Liver (tissue), 9 donors: ENCODE data around the gene SIK3. TPM values are rescaled to one million over a fixed set of nuclear protein-coding genes. Genes with fewer than 3 reads are reported as not detected.
"Not testable (repeated sequence)": the region's sequence is repeated elsewhere in the genome, so short reads cannot be mapped to it uniquely, and the experiment has no call there.

Source experiments
- DNase-seq: peaks from one replicate; pipeline ENCODE4 v3.0.0-alpha.2; 2017; ENCODE audit warnings: low spot score
- H3K27ac ChIP-seq, 2 donors: one replicate each; pipeline ENCODE4 v1.7.0; 2013; ENCODE audit warnings: inconsistent platforms in 2 of 2, low read length in 2 of 2, control low read depth in 1 of 2, low read depth in 1 of 2, mild to moderate bottlenecking in 1 of 2
- H3K27me3 ChIP-seq, 4 donors: one replicate each; pipeline versions ENCODE4 v1.6.1 to v1.7.0; 2013; ENCODE audit warnings: low read length in 3 of 4, inconsistent platforms in 1 of 4, mild to moderate bottlenecking in 1 of 4, moderate library complexity in 1 of 4; ENCODE audit not compliant: control insufficient read depth in 4 of 4, insufficient read depth in 4 of 4
- H3K36me3 ChIP-seq, 4 donors: one replicate each; pipeline versions ENCODE4 v1.6.1 to v1.7.0; 2013; ENCODE audit warnings: low read length in 3 of 4, mild to moderate bottlenecking in 3 of 4, low read depth in 1 of 4, moderate library complexity in 1 of 4; ENCODE audit not compliant: control insufficient read depth in 4 of 4, insufficient read depth in 3 of 4
- H3K4me1 ChIP-seq, 4 donors: one replicate each; pipeline versions ENCODE4 v1.6.1 to v1.7.0; 2013; ENCODE audit warnings: low read length in 3 of 4, mild to moderate bottlenecking in 3 of 4, moderate library complexity in 1 of 4; ENCODE audit not compliant: control insufficient read depth in 4 of 4, insufficient read depth in 4 of 4
- H3K4me3 ChIP-seq, 3 donors: one replicate each; pipeline versions ENCODE4 v1.6.1 to v1.7.0; 2013; ENCODE audit warnings: low read length in 3 of 3, control low read depth in 1 of 3, low read depth in 1 of 3, mild to moderate bottlenecking in 1 of 3
- H3K9ac ChIP-seq, 2 donors: one replicate each; pipeline ENCODE4 v1.7.0; 2013; ENCODE audit warnings: low read length in 2 of 2, mild to moderate bottlenecking in 2 of 2, moderate library complexity in 2 of 2, control low read depth in 1 of 2, low read depth in 1 of 2
- H3K9me3 ChIP-seq, 4 donors: one replicate each; pipeline versions ENCODE4 v1.6.1 to v1.7.0; 2013; ENCODE audit warnings: low read length in 3 of 4; ENCODE audit not compliant: control insufficient read depth in 4 of 4
- ATF3 ChIP-seq: IDR thresholded peaks from 2 replicates; pipeline ENCODE4 v1.6.1; 2016; ENCODE audit warnings: antibody characterized with exemption
- EGR1 ChIP-seq, 2 donors: IDR thresholded peaks; 2 replicates each; pipeline ENCODE4 v1.6.1; 2016 to 2018; ENCODE audit warnings: antibody characterized with exemption in 2 of 2, low read depth in 2 of 2
- FOXA1 ChIP-seq: IDR thresholded peaks from 2 replicates; pipeline ENCODE4 v1.6.1; 2016; ENCODE audit warnings: antibody characterized with exemption
- FOXA2 ChIP-seq: IDR thresholded peaks from 2 replicates; pipeline ENCODE4 v1.6.1; 2016; ENCODE audit warnings: antibody characterized with exemption
- GABPA ChIP-seq, 2 donors: IDR thresholded peaks in 1 of 2; conservative IDR thresholded peaks in 1 of 2; 2 replicates each; pipeline ENCODE4 v1.6.1; 2016; ENCODE audit warnings: antibody characterized with exemption in 2 of 2, mild to moderate bottlenecking in 1 of 2, moderate library complexity in 1 of 2
- HNF4A ChIP-seq, 2 donors: conservative IDR thresholded peaks; 2 replicates each; pipeline ENCODE4 v1.6.1; 2016; ENCODE audit warnings: antibody characterized with exemption in 2 of 2, mild to moderate bottlenecking in 2 of 2
- JUND ChIP-seq, 2 donors: IDR thresholded peaks; 2 replicates each; pipeline ENCODE4 v1.6.1; 2016; ENCODE audit warnings: antibody characterized with exemption in 2 of 2
- MAX ChIP-seq: IDR thresholded peaks from 2 replicates; pipeline ENCODE4 v1.6.1; 2016; ENCODE audit warnings: antibody characterized with exemption
- NR2F2 ChIP-seq: IDR thresholded peaks from 2 replicates; pipeline ENCODE4 v1.6.1; 2016; ENCODE audit warnings: antibody characterized with exemption
- RAD21 ChIP-seq, 2 donors: IDR thresholded peaks; 2 replicates each; pipeline ENCODE4 v1.6.1; 2016; ENCODE audit warnings: antibody characterized with exemption in 2 of 2, mild to moderate bottlenecking in 2 of 2
- REST ChIP-seq: IDR thresholded peaks from 2 replicates; pipeline ENCODE4 v1.6.1; 2016; ENCODE audit warnings: antibody characterized with exemption, mild to moderate bottlenecking
- RXRA ChIP-seq, 2 donors: IDR thresholded peaks; 2 replicates each; pipeline ENCODE4 v1.6.1; 2017 to 2018; ENCODE audit warnings: antibody characterized with exemption in 2 of 2, mild to moderate bottlenecking in 1 of 2
- SP1 ChIP-seq: IDR thresholded peaks from 2 replicates; pipeline ENCODE4 v1.6.1; 2018; ENCODE audit warnings: antibody characterized with exemption, mild to moderate bottlenecking
- TAF1 ChIP-seq: conservative IDR thresholded peaks from 2 replicates; pipeline ENCODE4 v1.6.1; 2016; ENCODE audit warnings: antibody characterized with exemption, mild to moderate bottlenecking
- YY1 ChIP-seq: IDR thresholded peaks from 2 replicates; pipeline ENCODE4 v1.6.1; 2016; ENCODE audit warnings: antibody characterized with exemption, mild to moderate bottlenecking
- WGBS: extraction: QIAGEN DNeasy Blood & Tissue Kit; methylation state at CpG from one replicate; pipeline ENCODE4 v1.1.7; 2013; 5-methylcytosine and 5-hydroxymethylcytosine counted together
- polyA plus RNA-seq, 2 donors: library from polyadenylated mRNA; stranded (reverse) in 1 of 2; unstranded in 1 of 2; fragments of 200-250 nt in 1 of 2; fragments of >200 nt in 1 of 2; fragmentation: Nextera tagmentation in 1 of 2; extraction: Ambion mirVana in 1 of 2; gene quantifications; one replicate each; pipeline versions ENCODE4 v1.2.1 to v1.2.3, GENCODE V29; 2013 to 2015
- total RNA-seq, 2 donors: library from RNA; depleted of rRNA; stranded (reverse); fragments of >200 nt; gene quantifications; one replicate each; pipeline ENCODE4 v1.2.3, GENCODE V29; 2014
- donor health status: healthy.
- donor health status: healthy.
- donor health status: healthy.
- donor health status: healthy.
- donor health status: healthy.

The SIK3 gene
- total and polyA plus RNA-seq, 4 donors: 6.9 to 52.4 (median 14.4) TPM

- H3K27ac ChIP-seq: peak overlapping the region; percentile 86 to 94
- 15% methylated on average over 28 of the region's 28 CpGs for WGBS
- no peaks in the 10 kb centered on the region for H3K36me3 ChIP-seq
- H3K4me1 ChIP-seq: peaks cover 10 to 79% (median 45%) of the 10 kb centered on the region in 4 donors
- no peaks in the 10 kb centered on the region for H3K27me3 ChIP-seq
- no peak for DNase-seq
- peak overlapping the region; percentile 58 to 73 (median 59) for H3K4me3 ChIP-seq
- TF ChIP-seq GABPA (IDR thresholded peaks at IDR 0.05 in 1 of 2, conservative IDR thresholded peaks at IDR 0.05 in 1 of 2): peak in 1 of 2 donors; percentile 40
- TF ChIP-seq RAD21 (IDR thresholded peaks at IDR 0.05): no peak
- no peak for TF ChIP-seq RXRA (IDR thresholded peaks at IDR 0.05)
- peak; percentile 36 for TF ChIP-seq YY1
- TF ChIP-seq REST: peak; percentile 3
- TF ChIP-seq NR2F2: peak; percentile 66
- TF ChIP-seq EGR1 (IDR thresholded peaks at IDR 0.05; ENCODE audit: low read depth in 2 of 2): peak in 1 of 2 donors; percentile 64
- H3K9ac ChIP-seq: peak overlapping the region; percentile 10 to 81
- no peaks in the 10 kb centered on the region for H3K9me3 ChIP-seq
These were observed 263.0 kb downstream of the SIK3 start for GRCh38 chr11:116835042-116835772.

- H3K4me1 ChIP-seq: peaks cover 6 to 75% (median 39%) of the 10 kb centered on the region in 4 donors
- WGBS: 42% methylated on average over 13 of the region's 13 CpGs
- not testable (repeated sequence) for H3K36me3 ChIP-seq
These were observed 263.6 kb downstream of the SIK3 start for GRCh38 chr11:116834535-116835041.

GRCh38 chr11:116833816-116834534 is 264.3 kb downstream of the SIK3 start:
- DNase-seq: no peak
- H3K27ac ChIP-seq: peak overlapping the region; percentile 86 to 94
- TF ChIP-seq RXRA (IDR thresholded peaks at IDR 0.05): peak; percentile 64 to 68
- peak; percentile 22 for TF ChIP-seq FOXA2
- peak; percentile 1 for TF ChIP-seq MAX
- TF ChIP-seq REST: peak; percentile 11
- peak; percentile 20 to 28 for TF ChIP-seq RAD21 (IDR thresholded peaks at IDR 0.05)
- TF ChIP-seq SP1: peak; percentile 62
- TF ChIP-seq ATF3: no peak
- TF ChIP-seq FOXA1: no peak
- no peak for TF ChIP-seq GABPA (IDR thresholded peaks at IDR 0.05 in 1 of 2, conservative IDR thresholded peaks at IDR 0.05 in 1 of 2)
- TF ChIP-seq YY1: no peak
- no peak for TF ChIP-seq JUND (IDR thresholded peaks at IDR 0.05)
- peak; percentile 20 for TF ChIP-seq TAF1
- TF ChIP-seq EGR1 (IDR thresholded peaks at IDR 0.05; ENCODE audit: low read depth in 2 of 2): no peak

More at GRCh38 chr11:116834535-116835041, 263.6 kb downstream of the SIK3 start:
- Histone ChIP-seq H3K27ac (peak overlapping the region; percentile 86 to 94), H3K4me3 (peak overlapping the region in 1 of 3 donors; percentile 58)
- not testable (repeated sequence) for H3K27me3 ChIP-seq, DNase-seq, H3K9ac ChIP-seq, H3K9me3 ChIP-seq
- TF ChIP-seq HNF4A (conservative IDR thresholded peaks at IDR 0.05) (peak in 1 of 2 donors; percentile 44), JUND (IDR thresholded peaks at IDR 0.05) (peak in 1 of 2 donors; percentile 39), RAD21 (IDR thresholded peaks at IDR 0.05) (peak in 1 of 2 donors; percentile 24), SP1 (peak; percentile 10), RXRA (IDR thresholded peaks at IDR 0.05) (peak; percentile 15 to 64), YY1 (peak; percentile 35), FOXA2 (peak; percentile 4)

More at GRCh38 chr11:116833816-116834534, 264.3 kb downstream of the SIK3 start:
- no peaks in the 10 kb centered on the region for H3K9me3 ChIP-seq
- peak overlapping the region in 1 of 2 donors; percentile 45 for H3K9ac ChIP-seq
- H3K4me1 ChIP-seq: peaks cover 6 to 73% (median 33%) of the 10 kb centered on the region in 4 donors
- H3K27me3 ChIP-seq: no peaks in the 10 kb centered on the region
- H3K4me3 ChIP-seq: no peak overlapping the region
- 38% methylated on average over 14 of the region's 14 CpGs for WGBS
- no peaks in the 10 kb centered on the region for H3K36me3 ChIP-seq
